Natural killer cell treated with Interleukin-12 subunit alpha and Interleukin-12 subunit beta and Interleukin-15 and Interleukin-18, amount 100 ng/mL, for 72 hours (primary cell): ENCODE measurements around the gene ADH5. TPM values are rescaled to one million over a fixed set of nuclear protein-coding genes. Genes with fewer than 3 reads are reported as not detected.
"Not testable (repeated sequence)": the region's sequence is repeated elsewhere in the genome, so short reads cannot be mapped to it uniquely, and the experiment has no call there.

Experiments
- ATAC-seq, 2 donors: fragments of 150-1000 bp; cut with Tn5 transposase in 1 of 2; sonication (Bioruptor Pico), chemical (Tn5 transposase) in 1 of 2; 2 replicates each; pipeline ENCODE4 v1.10.0; 2021
- DNase-seq: peaks from one replicate; pipeline ENCODE4 v3.0.0; 2022; ENCODE audit warnings: low spot score
- H3K27ac Mint-ChIP-seq, 2 donors: 1 replicate in 1 of 2; 2 replicates in 1 of 2; pipeline ENCODE4 v1.8.0; 2022; ENCODE audit warnings: mixed read lengths in 2 of 2, mild to moderate bottlenecking in 1 of 2, moderate library complexity in 1 of 2
- H3K27me3 Mint-ChIP-seq, 2 donors: 1 replicate in 1 of 2; 2 replicates in 1 of 2; pipeline ENCODE4 v1.8.0; 2022; ENCODE audit warnings: mixed read lengths in 2 of 2
- H3K36me3 Mint-ChIP-seq: one replicate; pipeline ENCODE4 v1.8.0; 2022; ENCODE audit warnings: mixed read lengths
- H3K4me1 Mint-ChIP-seq, 2 donors: 1 replicate in 1 of 2; 2 replicates in 1 of 2; pipeline ENCODE4 v1.8.0; 2022; ENCODE audit warnings: low read depth in 2 of 2, mixed read lengths in 2 of 2, mild to moderate bottlenecking in 1 of 2
- H3K4me3 Mint-ChIP-seq: one replicate; pipeline ENCODE4 v1.8.0; 2022; ENCODE audit warnings: mixed read lengths
- H3K9me3 Mint-ChIP-seq: 2 replicates; pipeline ENCODE4 v1.8.0; 2022; ENCODE audit warnings: mixed read lengths
- total RNA-seq, 2 donors: library from RNA; stranded (reverse); gene quantifications; one replicate each; pipeline ENCODE4 v1.2.3, GENCODE V29; 2022

ADH5 gene
- total RNA-seq = 10 to 100 TPM; 53.0 to 62.3 TPM

DNA sequence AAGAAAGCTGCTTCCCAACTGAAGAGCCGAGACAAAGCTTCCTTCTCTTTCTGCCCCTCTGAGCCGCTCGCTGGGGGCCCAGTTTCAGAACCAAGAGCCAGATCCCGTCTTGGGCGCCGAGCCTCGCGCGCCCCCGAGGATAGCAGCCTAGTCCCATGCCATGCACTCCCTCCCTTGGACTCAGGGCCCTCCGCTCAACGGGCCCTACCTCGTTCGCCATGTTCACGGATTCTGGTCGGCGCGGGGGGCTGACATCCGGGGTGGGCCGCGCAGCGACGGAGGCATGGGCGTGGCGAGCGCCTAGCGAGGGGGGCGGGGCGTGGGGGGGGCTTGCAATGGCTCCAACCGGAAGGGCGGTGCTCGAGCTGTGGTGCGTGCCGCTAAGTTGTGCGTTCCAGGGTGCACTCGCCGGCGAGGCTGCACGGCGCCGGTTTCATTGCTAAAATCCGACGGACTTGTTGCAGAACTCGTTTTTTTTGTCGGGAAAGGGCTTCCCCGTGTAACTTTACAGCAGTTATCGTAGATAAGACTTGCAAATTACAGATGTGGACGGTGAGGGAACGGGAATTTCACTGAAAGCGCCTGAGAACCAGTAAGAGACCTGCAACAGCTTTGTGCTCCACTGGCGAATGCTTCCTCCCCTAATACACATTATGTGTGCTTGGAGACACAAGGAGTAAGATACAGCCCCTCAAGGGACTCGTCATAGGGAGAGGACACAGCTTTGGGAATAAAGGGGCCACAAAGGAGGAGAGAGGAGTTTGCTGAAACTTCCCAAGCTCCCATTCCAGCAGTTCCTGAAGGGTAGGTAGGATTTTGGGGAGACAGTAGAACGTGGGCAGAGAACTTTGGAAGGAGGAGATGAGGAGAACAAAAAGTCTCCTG, at the start of gene ADH5:
TSS of gene ADH5 (minus strand) at position 308 of the 885 bp plus-strand sequence. CDS start at position 220, 88 bp downstream.
- H3K4me1 Mint-ChIP-seq = peaks cover 50% of the 10 kb centered on the region in 2 donors

DNA sequence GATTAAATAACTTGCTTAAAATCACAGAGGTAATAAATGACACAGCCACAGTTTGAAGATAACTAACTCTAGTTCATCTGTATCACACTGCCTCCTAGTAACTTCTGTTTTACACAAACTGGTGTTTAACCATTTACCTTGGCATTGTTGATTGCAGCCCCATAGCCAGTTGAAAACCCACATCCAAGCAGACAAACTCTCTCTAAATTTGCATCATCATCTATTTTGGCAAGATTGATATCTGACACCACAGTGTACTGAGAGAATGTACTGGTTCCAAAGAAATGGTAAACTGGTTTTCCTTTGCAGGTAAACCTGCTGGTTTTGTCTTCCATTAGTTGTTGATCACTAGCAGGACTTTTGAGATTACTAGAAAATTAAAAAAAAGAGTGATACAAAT, 47.7 kb upstream of the ADH5 start:
- Mint-ChIP-seq H3K4me1 (no peaks in the 10 kb centered on the region), H3K4me3 (no peak overlapping the region), H3K27me3 (peaks cover 0 to 6% of the 10 kb centered on the region in 2 donors), H3K27ac (no peak overlapping the region), H3K36me3 (no peaks in the 10 kb centered on the region), H3K9me3 (no peaks in the 10 kb centered on the region)
- ATAC-seq (no peak), DNase-seq (no peak)

More for the DNA sequence above, at the start of gene ADH5:
- peaks cover 3% of the 10 kb centered on the region for H3K36me3 Mint-ChIP-seq
- H3K27ac Mint-ChIP-seq = peak within 1 kb of the TSS; percentile 89 to 95
- peak; percentile 98 to 99 for ATAC-seq
- no peaks in the 10 kb centered on the region for H3K9me3 Mint-ChIP-seq
- peak; percentile 87 for DNase-seq
- H3K4me3 Mint-ChIP-seq = peak within 1 kb of the TSS; percentile 97
- no peaks in the 10 kb centered on the region for H3K27me3 Mint-ChIP-seq

- DNase-seq (no peak), ATAC-seq (no peak)
- H3K4me1 Mint-ChIP-seq = no peaks in the 10 kb centered on the region
- H3K27me3 Mint-ChIP-seq = peaks cover 0 to 6% of the 10 kb centered on the region in 2 donors
- H3K36me3 Mint-ChIP-seq = no peaks in the 10 kb centered on the region
- H3K9me3 Mint-ChIP-seq = no peaks in the 10 kb centered on the region
- H3K27ac Mint-ChIP-seq = no peak overlapping the region
- H3K4me3 Mint-ChIP-seq = no peak overlapping the region
These were observed 47.1 kb upstream of the ADH5 start for GRCh38 chr4:99135541-99136162.

- ATAC-seq = no peak
- H3K4me1 Mint-ChIP-seq = no peaks in the 10 kb centered on the region
- peaks cover 0 to 6% of the 10 kb centered on the region in 2 donors for H3K27me3 Mint-ChIP-seq
- no peak for DNase-seq
- H3K4me3 Mint-ChIP-seq = no peak overlapping the region
- no peak overlapping the region for H3K27ac Mint-ChIP-seq
- H3K36me3 Mint-ChIP-seq = no peaks in the 10 kb centered on the region
- no peaks in the 10 kb centered on the region for H3K9me3 Mint-ChIP-seq
These were observed 46.0 kb upstream of the ADH5 start for GRCh38 chr4:99134586-99134985.

DNA sequence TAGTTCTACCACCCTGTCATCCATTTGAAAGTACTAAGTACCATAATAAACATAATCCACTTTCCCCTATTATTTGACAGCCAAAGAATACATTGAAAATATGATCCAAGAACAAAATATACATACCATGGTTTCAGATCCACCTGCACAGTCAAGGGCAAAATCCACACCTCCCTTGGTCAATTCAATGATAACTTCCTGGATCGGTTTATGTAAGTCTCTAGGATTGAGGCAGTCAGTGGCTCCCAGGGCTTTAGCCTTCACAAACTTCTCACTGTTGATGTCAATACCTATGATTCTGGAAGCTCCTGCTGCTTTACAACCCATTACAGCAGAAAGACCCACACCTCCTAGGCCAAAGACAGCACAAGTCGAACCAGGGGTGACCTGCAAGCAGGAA, 42.8 kb upstream of the ADH5 start:
- Mint-ChIP-seq H3K9me3 (no peaks in the 10 kb centered on the region), H3K36me3 (no peaks in the 10 kb centered on the region), H3K27me3 (peaks cover 0 to 6% of the 10 kb centered on the region in 2 donors), H3K4me3 (no peak overlapping the region), H3K4me1 (no peaks in the 10 kb centered on the region), H3K27ac (no peak overlapping the region)
- no peak for DNase-seq
- ATAC-seq = no peak

GRCh38 chr4:99126376-99126775, 37.8 kb upstream of the ADH5 start:
- Mint-ChIP-seq H3K4me1 (no peaks in the 10 kb centered on the region), H3K36me3 (no peaks in the 10 kb centered on the region), H3K27ac (no peak overlapping the region), H3K27me3 (peaks cover 0 to 7% of the 10 kb centered on the region in 2 donors), H3K4me3 (no peak overlapping the region), H3K9me3 (no peaks in the 10 kb centered on the region)
- ATAC-seq (no peak), DNase-seq (no peak)

DNA sequence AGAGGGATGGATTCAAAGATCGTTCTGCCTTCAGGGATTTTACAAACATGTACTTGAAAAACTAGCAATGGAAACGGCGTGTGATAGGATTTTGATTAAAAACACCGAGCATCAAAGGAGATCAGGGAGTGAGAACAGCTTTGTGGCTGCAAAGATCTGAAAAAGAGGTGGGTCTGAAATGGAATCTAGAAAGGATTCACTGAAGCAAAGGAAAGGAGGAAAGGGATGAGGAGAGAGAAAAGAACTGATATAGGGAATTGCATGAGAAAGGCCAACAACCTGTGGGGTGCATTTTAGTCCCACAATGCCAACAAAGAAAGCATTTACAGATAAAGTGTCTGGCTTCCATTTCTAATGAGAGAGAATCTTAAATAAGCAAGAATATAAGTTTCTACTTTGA, 32.4 kb upstream of the ADH5 start:
- Mint-ChIP-seq H3K36me3 (no peaks in the 10 kb centered on the region), H3K9me3 (no peaks in the 10 kb centered on the region), H3K4me1 (no peaks in the 10 kb centered on the region)

GRCh38 chr4:99120501-99120900, 31.9 kb upstream of the ADH5 start:
- Mint-ChIP-seq H3K4me3 (no peak overlapping the region), H3K4me1 (no peaks in the 10 kb centered on the region), H3K27ac (no peak overlapping the region), H3K9me3 (no peaks in the 10 kb centered on the region), H3K27me3 (peaks cover under 1 to 4% of the 10 kb centered on the region in 2 donors), H3K36me3 (no peaks in the 10 kb centered on the region)
- ATAC-seq = no peak
- DNase-seq = no peak

More for the DNA sequence above, 32.4 kb upstream of the ADH5 start:
- DNase-seq (no peak), ATAC-seq (no peak)
- H3K27me3 Mint-ChIP-seq = peaks cover 4 to 6% of the 10 kb centered on the region in 2 donors
- H3K27ac Mint-ChIP-seq = no peak overlapping the region
- no peak overlapping the region for H3K4me3 Mint-ChIP-seq

DNA sequence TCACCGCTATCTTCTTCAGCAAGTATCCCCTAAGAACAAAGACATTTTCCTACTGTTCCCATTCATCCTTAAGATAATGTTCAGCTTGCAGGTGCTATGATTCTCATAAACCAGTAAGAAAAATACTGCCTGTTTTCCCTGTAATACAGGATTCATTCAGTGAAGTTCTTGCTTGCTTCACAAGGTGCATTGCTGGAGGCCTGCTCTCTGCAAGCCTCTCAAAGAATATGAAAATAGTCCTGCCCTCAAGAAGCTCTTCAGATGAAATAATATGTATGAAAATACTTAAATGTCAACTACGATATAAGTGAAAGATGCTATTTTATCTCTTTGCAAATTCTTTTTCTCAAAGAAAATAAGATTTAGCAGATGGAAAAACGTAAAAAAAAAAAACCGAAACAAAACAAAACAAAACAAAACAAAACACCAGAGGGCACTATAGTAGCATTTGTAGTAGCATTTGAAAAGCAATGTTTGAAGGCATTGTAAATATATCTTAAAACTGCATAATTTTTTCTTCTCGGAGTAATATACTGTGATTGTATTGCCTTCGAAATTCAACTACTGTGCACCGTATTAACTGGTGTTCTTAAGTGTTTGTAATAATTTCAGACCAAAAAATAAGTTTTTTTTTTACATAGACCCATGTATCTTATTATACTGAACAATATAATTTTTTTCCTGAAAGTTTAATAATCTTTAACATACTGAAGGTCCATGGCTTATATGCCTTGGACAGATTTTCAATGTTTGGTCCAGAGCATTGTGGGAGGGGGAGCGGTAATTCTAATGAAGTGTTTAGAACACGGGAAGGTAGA, 29.5 kb upstream of the ADH5 start:
- no peak overlapping the region for H3K27ac Mint-ChIP-seq
- H3K4me1 Mint-ChIP-seq = no peaks in the 10 kb centered on the region
- no peaks in the 10 kb centered on the region for H3K36me3 Mint-ChIP-seq
- no peaks in the 10 kb centered on the region for H3K9me3 Mint-ChIP-seq
- ATAC-seq (no peak), DNase-seq (no peak)
- peaks cover 0 to 4% of the 10 kb centered on the region in 2 donors for H3K27me3 Mint-ChIP-seq
- no peak overlapping the region for H3K4me3 Mint-ChIP-seq

GRCh38 chr4:99117122-99117841, 28.7 kb upstream of the ADH5 start:
- H3K4me1 Mint-ChIP-seq, H3K27ac Mint-ChIP-seq, H3K4me3 Mint-ChIP-seq, DNase-seq, ATAC-seq, H3K27me3 Mint-ChIP-seq, H3K36me3 Mint-ChIP-seq, H3K9me3 Mint-ChIP-seq: not testable (repeated sequence)

- not testable (repeated sequence) for DNase-seq, H3K9me3 Mint-ChIP-seq, H3K27ac Mint-ChIP-seq, H3K4me1 Mint-ChIP-seq, H3K36me3 Mint-ChIP-seq, H3K27me3 Mint-ChIP-seq, ATAC-seq, H3K4me3 Mint-ChIP-seq
These were observed 20.7 kb upstream of the ADH5 start for GRCh38 chr4:99109286-99109685.

DNA sequence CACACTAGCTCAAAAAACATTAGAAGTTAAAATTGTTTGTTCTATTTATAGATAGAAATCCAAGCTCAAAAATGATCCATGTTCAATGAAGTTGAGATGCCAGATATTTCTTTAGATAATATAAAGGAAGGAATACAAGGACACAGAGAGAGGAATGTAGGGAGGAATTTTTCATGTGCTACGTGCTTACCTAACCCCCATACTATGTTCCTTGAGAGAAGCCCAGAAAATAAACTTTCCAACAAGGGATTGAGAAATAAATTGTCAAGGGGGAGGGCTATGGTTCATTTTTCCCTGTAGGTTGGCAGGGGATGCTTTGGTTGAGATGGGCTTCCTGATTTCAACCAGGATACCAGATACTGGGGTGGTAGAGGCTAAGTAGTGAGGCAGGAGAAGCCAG, 15.6 kb upstream of the ADH5 start:
- ATAC-seq = no peak
- no peak for DNase-seq
- Mint-ChIP-seq H3K27ac (no peak overlapping the region), H3K36me3 (no peaks in the 10 kb centered on the region), H3K4me1 (no peaks in the 10 kb centered on the region), H3K9me3 (no peaks in the 10 kb centered on the region), H3K4me3 (no peak overlapping the region), H3K27me3 (no peaks in the 10 kb centered on the region)

GRCh38 chr4:99103166-99103565, 14.6 kb upstream of the ADH5 start:
- DNase-seq (no peak), ATAC-seq (no peak)
- no peaks in the 10 kb centered on the region for H3K4me1 Mint-ChIP-seq
- no peaks in the 10 kb centered on the region for H3K9me3 Mint-ChIP-seq
- no peak overlapping the region for H3K4me3 Mint-ChIP-seq
- no peak overlapping the region for H3K27ac Mint-ChIP-seq
- peaks cover 0 to 3% of the 10 kb centered on the region in 2 donors for H3K27me3 Mint-ChIP-seq
- H3K36me3 Mint-ChIP-seq = no peaks in the 10 kb centered on the region
